SK-N-MC (cell line): ENCODE data around the gene POLK.
A peak's percentile ranks its signal among the peaks of the same experiment; 100 is the strongest.
"Not testable (repeated sequence)": the region's sequence is repeated elsewhere in the genome, so short reads cannot be mapped to it uniquely, and the experiment has no call there.

Source experiments
- DNase-seq: peaks from one replicate; pipeline ENCODE4 v3.0.0-alpha.2; 2011; ENCODE audit warnings: low read depth, low spot score
- H3K27ac ChIP-seq: fragments of 200-600 bp; sonication (generic); 2 replicates; pipeline ENCODE4 v1.5.1; 2016; ENCODE audit warnings: mixed run types
- H3K36me3 ChIP-seq: fragments of 200-600 bp; sonication (generic); 2 replicates; pipeline ENCODE4 v1.6.1; 2017; ENCODE audit warnings: antibody characterized with exemption, low read length, mixed read lengths; ENCODE audit not compliant: insufficient read depth
- H3K4me3 ChIP-seq: fragments of 200-600 bp; sonication (generic); 2 replicates; pipeline ENCODE4 v1.5.1; 2016
- H3K9ac ChIP-seq: fragments of 200-600 bp; sonication (generic); 2 replicates; pipeline ENCODE4 v1.8.0; 2017; ENCODE audit warnings: mixed run types, mixed read lengths; ENCODE audit not compliant: insufficient read length
- H3K9me3 ChIP-seq: fragments of 200-600 bp; sonication (generic); 2 replicates; pipeline ENCODE4 v1.6.1; 2017; ENCODE audit warnings: low read depth, mild to moderate bottlenecking, antibody characterized with exemption, low read length, moderate library complexity, mixed read lengths
- EZH2 ChIP-seq: fragments of 200-600 bp; sonication (generic); IDR thresholded peaks from one replicate; pipeline ENCODE4 v1.6.1; 2017; ENCODE audit warnings: antibody characterized with exemption
- FOXP2 ChIP-seq: optimal IDR thresholded peaks from 2 replicates; pipeline ENCODE3; 2011; ENCODE audit warnings: mild to moderate bottlenecking, moderate library complexity; ENCODE audit not compliant: insufficient read depth; ENCODE audit errors: extremely low read length, control extremely low read depth
- POLR2AphosphoS5 ChIP-seq: IDR thresholded peaks from 2 replicates; pipeline ENCODE4 v1.6.1; 2012; ENCODE audit warnings: mild to moderate bottlenecking, low read depth, low read length, borderline replicate concordance

Gene POLK

GRCh38 chr5:75566710-75567309 lies 55.1 kb downstream of the POLK start:
- H3K9me3 ChIP-seq, result no peaks in the 10 kb centered on the region
- DNase-seq, result peak; percentile 90
- H3K36me3 ChIP-seq, result peaks cover 6% of the 10 kb centered on the region; the same call in 1 of the 2 replicates
- H3K27ac ChIP-seq, result peak overlapping the region; percentile 86
- H3K4me3 ChIP-seq, result peak overlapping the region; percentile 57
- TF ChIP-seq FOXP2 (no peak), EZH2 (no peak), POLR2AphosphoS5 (no peak; the same call in 1 of the 2 replicates)
- H3K9ac ChIP-seq, result peak overlapping the region; percentile 25

GRCh38 chr5:75567710-75568109 lies 56.0 kb downstream of the POLK start:
- Histone ChIP-seq H3K36me3 (peaks cover 6% of the 10 kb centered on the region; the same call in 1 of the 2 replicates), H3K9me3 (no peaks in the 10 kb centered on the region), H3K9ac (peak overlapping the region; percentile 25), H3K27ac (peak overlapping the region; percentile 86), H3K4me3 (peak overlapping the region; percentile 57)
- DNase-seq, result no peak
- TF ChIP-seq FOXP2 (no peak), POLR2AphosphoS5 (no peak), EZH2 (no peak)

- Histone ChIP-seq H3K9ac (no peak overlapping the region), H3K4me3 (no peak overlapping the region), H3K9me3 (no peaks in the 10 kb centered on the region), H3K36me3 (peaks cover 6% of the 10 kb centered on the region; the same call in 1 of the 2 replicates), H3K27ac (no peak overlapping the region; the same call in 1 of the 2 replicates)
- no peak for TF ChIP-seq FOXP2
- no peak for TF ChIP-seq POLR2AphosphoS5
- no peak for TF ChIP-seq EZH2
- DNase-seq, result no peak
Measured at GRCh38 chr5:75568202-75568601, 56.5 kb downstream of the POLK start.

GRCh38 chr5:75571547-75571946 lies 59.9 kb downstream of the POLK start:
- Histone ChIP-seq H3K27ac (no peak overlapping the region), H3K9me3 (no peaks in the 10 kb centered on the region), H3K36me3 (peaks cover 6% of the 10 kb centered on the region; the same call in 1 of the 2 replicates), H3K9ac (no peak overlapping the region), H3K4me3 (no peak overlapping the region)
- TF ChIP-seq POLR2AphosphoS5 (no peak), EZH2 (no peak), FOXP2 (no peak)
- DNase-seq, result no peak

GRCh38 chr5:75574791-75575190 lies 63.1 kb downstream of the POLK start:
- DNase-seq, result no peak
- Histone ChIP-seq H3K9me3 (no peaks in the 10 kb centered on the region), H3K9ac (no peak overlapping the region), H3K4me3 (peak overlapping the region; percentile 42), H3K27ac (peak overlapping the region; percentile 66; the same call in 1 of the 2 replicates), H3K36me3 (peaks cover 11% of the 10 kb centered on the region)
- TF ChIP-seq POLR2AphosphoS5, result no peak
- no peak for TF ChIP-seq EZH2

GRCh38 chr5:75578280-75578679 lies 66.6 kb downstream of the POLK start:
- not testable (repeated sequence) for DNase-seq
- H3K36me3 ChIP-seq, result peaks cover 27% of the 10 kb centered on the region

GRCh38 chr5:75584641-75585040 lies 73.0 kb downstream of the POLK start:
- H3K27ac ChIP-seq, result no peak overlapping the region
- no peak for DNase-seq

More at GRCh38 chr5:75578280-75578679, 66.6 kb downstream of the POLK start:
- not testable (repeated sequence) for H3K27ac ChIP-seq, H3K9me3 ChIP-seq, H3K9ac ChIP-seq, H3K4me3 ChIP-seq

GRCh38 chr5:75588666-75589065 lies 77.0 kb downstream of the POLK start:
- Histone ChIP-seq H3K4me3 (no peak overlapping the region), H3K9me3 (no peaks in the 10 kb centered on the region), H3K9ac (no peak overlapping the region), H3K36me3 (peaks cover 27% of the 10 kb centered on the region), H3K27ac (no peak overlapping the region)
- TF ChIP-seq EZH2 (no peak), FOXP2 (no peak), POLR2AphosphoS5 (no peak)
- no peak for DNase-seq

More at GRCh38 chr5:75584641-75585040, 73.0 kb downstream of the POLK start:
- Histone ChIP-seq H3K9ac (no peak overlapping the region), H3K4me3 (no peak overlapping the region), H3K9me3 (no peaks in the 10 kb centered on the region), H3K36me3 (peaks cover 29% of the 10 kb centered on the region)
- TF ChIP-seq POLR2AphosphoS5, result no peak
- no peak for TF ChIP-seq FOXP2
- TF ChIP-seq EZH2, result no peak

- TF ChIP-seq EZH2 (no peak), POLR2AphosphoS5 (no peak), FOXP2 (no peak)
- Histone ChIP-seq H3K27ac (no peak overlapping the region), H3K9ac (no peak overlapping the region), H3K4me3 (no peak overlapping the region), H3K9me3 (no peaks in the 10 kb centered on the region), H3K36me3 (peaks cover 16% of the 10 kb centered on the region)
- DNase-seq, result no peak
Measured at GRCh38 chr5:75600535-75600934, 88.8 kb downstream of the POLK start.
